Measurements from ENCODE around the gene ITGB1BP1.

ITGB1BP1 gene

DNA sequence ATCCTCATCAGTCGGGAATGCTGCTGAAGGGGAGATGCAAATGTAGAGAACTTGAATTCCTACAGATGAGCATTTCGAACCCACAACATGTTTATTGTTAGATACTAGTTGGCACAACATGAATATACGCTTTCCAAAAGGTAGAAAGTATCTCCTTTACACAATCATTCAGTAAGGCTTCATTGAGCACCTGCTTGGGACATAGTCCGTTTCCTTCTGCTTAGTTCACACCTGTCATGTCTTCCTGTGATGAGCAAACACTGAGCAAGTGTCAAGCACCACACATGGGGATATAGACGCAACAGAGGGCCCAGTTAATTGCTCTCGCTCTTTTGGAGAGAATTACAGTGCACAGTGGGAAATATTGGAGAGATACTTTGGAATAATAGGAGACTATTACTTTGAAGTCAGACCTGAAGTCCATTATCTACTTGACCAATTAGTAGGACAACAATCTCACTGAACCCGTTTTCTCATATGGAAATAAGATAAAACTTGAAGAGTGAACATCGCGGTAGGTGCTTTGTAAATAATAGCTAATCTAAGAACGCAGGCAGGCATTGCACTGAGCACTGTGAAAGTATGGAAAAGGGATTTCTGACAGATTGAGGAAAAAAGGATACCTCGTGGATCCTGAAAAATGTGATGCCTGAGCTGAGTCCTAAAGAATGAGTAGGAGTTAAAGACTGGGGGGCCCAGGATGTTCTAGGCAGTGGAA lies 1.3 kb upstream of the ITGB1BP1 start:
- no peak for DNase-seq

GRCh38 chr2:9423922-9424272 lies 569 bp upstream of the ITGB1BP1 start:
- no peak for DNase-seq

GRCh38 chr2:9422321-9423099 lies 818 bp downstream of the ITGB1BP1 start:
- peak in 1 of 2 experiments; percentile 43 for DNase-seq

DNA sequence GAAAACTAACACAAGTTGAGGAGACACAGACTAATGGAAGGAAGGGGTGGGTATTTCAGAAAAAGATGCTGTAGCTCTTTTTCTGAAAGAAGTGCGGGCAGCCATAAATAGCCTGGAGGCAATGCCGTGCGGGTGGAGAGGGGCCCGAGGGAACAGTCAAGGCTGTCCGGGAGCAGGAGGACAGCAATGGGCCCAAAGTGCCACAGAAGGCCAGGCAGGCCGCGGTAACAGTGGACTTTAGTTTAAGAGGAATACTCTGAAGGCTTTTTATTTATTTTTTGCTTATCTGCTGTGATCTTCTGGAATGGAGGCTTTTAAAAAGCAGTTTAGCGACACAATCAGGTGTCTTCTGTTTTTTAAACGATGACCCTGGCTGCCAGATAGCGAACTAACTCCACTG lies 2.8 kb downstream of the ITGB1BP1 start:
- DNase-seq = no peak

GRCh38 chr2:9419541-9419940 lies 3.8 kb downstream of the ITGB1BP1 start:
- no peak for DNase-seq

GRCh38 chr2:9418746-9419145 lies 4.6 kb downstream of the ITGB1BP1 start:
- DNase-seq = no peak

- DNase-seq = no peak
Measured at GRCh38 chr2:9417725-9418124, 5.6 kb downstream of the ITGB1BP1 start.

- no peak for DNase-seq
Measured at GRCh38 chr2:9416962-9417316, 6.4 kb downstream of the ITGB1BP1 start.

- no peak for DNase-seq
Measured at GRCh38 chr2:9416267-9416961, 6.9 kb downstream of the ITGB1BP1 start.

GRCh38 chr2:9415516-9416169 lies 7.7 kb downstream of the ITGB1BP1 start:
- DNase-seq = no peak

DNA sequence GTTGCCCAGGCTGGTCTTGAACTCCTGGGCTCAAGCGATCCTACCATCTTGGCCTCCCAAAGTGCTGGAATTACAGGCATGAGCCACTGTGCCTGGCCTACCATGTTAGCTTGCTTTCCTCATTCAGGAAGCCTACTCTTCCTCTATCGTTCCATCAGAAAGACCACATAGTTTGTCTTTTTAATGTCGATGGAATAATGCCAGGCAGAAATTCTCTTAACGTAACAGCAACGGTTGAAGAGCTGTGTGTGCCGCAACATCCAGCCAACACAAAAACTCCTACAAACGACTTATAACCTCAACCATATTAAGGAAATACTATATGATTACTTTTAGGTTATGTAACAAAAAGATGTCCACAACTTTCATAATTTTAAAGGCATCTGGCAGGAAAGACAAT lies 10.5 kb downstream of the ITGB1BP1 start:
- DNase-seq = no peak

- no peak for DNase-seq
Measured at GRCh38 chr2:9410108-9410507, 13.2 kb downstream of the ITGB1BP1 start.

DNA sequence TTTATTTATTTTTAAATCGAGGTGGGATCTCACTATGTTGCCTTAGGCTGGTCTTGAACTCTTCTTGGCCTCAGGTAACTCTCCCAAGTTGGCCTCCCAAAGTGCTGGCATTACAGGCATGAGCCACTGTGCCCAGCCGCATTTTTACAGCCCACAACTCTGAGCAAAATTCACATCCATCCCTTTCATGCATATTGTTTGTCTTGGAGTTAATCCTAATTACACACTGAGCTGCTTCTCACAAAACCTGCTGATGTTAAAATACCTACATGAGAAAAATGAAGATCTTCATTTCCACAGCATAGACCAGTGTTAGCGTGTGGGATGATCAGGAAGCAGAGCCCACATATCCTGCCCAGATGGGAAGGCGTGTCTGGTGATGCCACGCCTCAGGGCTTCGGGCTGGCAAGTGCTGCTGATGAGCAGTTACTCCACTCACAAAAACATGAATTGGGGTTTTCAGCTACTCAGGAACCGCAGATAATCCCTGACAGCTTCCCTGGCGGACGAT lies 14.6 kb downstream of the ITGB1BP1 start:
- no peak for DNase-seq

DNA sequence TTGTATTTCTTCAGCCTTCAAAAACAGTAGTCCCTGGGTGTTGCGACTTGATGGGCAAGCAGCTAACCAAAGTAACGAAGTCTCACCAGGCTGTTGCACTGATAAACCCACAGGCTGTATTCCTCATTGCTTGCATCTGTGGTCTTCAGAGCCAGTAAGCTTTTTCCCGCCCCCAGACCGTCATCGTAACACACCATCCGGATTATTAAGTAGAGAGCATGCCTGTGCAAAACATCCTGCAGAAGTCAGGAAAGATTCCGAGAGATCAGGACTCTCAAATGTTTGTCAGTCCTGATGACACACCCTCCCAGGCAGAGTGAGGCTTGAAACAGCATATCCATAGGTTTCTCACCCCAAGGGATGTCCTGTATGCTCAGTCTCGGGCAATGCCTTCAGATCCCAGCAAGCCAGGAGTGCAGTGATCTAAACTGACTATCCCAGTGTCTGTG lies 15.9 kb downstream of the ITGB1BP1 start:
- no peak for DNase-seq

DNA sequence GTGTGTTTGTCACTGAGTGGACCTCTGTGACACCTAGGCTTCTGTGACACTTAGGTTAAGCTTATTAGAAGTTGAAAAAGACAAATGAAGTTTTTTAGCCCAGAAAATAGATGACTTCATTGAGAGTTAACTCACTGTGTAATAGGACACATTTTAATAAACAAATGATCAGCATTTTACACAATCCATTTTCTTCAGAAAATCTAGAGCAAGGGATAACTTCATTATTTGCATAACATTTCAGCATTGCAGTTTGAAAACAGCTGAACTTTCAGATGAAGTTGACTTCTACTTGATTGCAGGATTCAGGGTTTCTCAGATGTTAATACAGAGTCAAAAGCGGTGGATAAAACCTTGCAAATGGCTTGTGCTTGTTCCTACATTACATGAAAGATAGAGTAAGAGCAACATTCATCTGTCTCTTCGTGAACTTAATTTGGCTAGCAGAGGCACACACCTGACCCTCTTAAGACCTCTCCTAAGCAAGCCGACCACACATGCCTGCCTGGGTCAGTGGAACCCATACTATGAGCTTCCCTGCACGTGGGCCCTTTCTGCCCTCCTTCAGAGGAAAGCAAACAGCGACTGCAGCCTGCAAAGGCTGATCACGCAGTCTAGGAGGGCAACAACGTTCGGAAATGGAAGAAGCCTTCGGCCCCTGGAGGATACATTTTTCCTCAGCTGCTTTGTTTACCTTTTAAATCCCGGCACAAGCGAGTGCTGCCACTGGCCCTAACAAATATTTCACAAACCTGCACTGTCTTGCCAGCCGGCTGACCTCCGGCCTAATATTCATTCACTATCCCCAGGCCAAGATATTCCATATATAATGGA lies 16.6 kb downstream of the ITGB1BP1 start:
- no peak for DNase-seq

- DNase-seq = no peak
Measured at GRCh38 chr2:9405636-9406035, 17.7 kb downstream of the ITGB1BP1 start.

DNA sequence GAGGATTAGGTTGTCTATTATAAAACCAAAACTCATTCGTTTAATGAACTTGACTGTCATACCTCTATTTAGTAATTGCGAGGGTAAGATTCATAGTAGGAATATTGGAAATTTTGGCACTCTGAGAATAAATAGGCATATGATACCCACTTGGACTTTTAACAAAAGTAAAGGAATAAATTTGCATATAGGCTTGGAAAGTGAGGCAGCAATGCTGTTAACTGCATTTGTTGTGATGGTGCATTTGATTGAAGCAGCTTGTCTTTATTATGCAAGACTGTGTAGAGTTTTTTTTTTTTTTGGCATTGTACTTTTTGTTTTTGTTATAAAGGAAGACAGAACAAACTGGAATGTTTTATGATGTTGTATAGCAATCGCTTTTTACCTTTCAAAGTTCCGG lies 18.9 kb downstream of the ITGB1BP1 start:
- DNase-seq = no peak

- DNase-seq = no peak
Measured at GRCh38 chr2:9403924-9404323, 19.4 kb downstream of the ITGB1BP1 start.

DNA sequence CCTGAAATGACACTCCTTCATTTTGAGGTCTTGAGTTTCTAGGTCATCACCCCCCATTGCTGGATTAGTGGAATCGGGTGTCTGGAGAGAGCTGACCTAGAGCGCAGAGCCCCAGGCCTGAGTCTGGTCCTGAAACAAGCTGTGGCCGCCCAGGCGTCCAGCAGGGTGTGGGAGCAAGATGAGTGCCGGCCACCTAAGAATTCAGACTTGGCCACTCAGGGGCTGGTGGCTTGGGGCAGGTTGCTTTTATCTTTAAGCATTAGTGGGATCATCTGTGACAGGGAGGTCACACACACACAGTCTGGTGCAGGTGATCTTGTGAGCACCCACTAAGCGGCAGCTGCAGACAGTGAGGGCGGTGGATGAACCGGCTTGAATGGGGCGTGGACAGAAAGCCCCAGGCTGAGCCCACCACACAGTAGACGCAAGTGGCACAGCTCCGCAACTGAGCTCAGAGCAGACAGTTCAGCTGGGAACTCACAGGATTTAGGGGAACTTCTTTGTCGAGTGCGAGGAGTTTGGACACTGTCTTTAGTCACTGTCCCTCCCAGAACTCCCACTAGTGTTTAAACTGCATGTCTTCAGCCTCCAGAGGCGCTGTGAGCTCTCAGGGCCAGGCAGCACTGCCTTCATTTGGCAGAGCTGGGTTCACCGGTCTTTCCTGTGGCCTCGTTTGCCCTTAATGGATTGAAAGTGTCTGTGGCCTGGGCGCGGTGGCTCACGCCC lies 21.5 kb downstream of the ITGB1BP1 start:
- no peak for DNase-seq

GRCh38 chr2:9401059-9401547 lies 22.2 kb downstream of the ITGB1BP1 start:
- no peak for DNase-seq

Data from SW 1271 (cell line).